GM12873 (cell line): Measurements from ENCODE around the gene ART5.

Experiments
- TF ChIP-seq, protein P1 (sequence below): IDR thresholded peaks from 2 replicates; pipeline ENCODE4 v1.5.1; 2012; ENCODE audit warnings: low read depth, mild to moderate bottlenecking, moderate library complexity, low read length, control low read depth; ENCODE audit not compliant: insufficient read depth; ENCODE audit errors: missing control alignments

Gene ART5, protein sequence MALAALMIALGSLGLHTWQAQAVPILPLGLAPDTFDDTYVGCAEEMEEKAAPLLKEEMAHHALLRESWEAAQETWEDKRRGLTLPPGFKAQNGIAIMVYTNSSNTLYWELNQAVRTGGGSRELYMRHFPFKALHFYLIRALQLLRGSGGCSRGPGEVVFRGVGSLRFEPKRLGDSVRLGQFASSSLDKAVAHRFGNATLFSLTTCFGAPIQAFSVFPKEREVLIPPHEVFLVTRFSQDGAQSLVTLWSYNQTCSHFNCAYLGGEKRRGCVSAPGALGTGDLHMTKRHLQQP

DNA sequence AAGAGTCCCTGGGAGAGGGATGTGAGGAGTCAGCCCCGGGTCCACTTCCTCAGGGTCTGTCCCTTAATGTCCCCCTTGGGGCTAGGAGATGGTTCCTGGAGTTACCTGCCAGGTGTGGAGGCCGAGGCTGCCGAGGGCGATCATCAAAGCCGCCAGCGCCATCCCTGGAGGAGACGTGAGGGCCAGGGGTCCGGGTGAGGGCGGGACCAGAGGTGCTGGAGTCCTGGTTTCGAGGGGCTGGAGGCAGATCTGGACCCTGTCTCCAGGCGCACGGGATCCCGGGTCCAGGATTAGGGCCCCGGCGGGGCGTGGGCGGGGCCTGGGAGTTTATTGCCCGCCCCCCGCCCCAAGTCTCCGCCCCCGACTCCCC, at the start of gene ART5:
ART5 (minus strand) TSS at position 292 of the 370 bp plus-strand sequence; CDS start at position 162, 130 bp downstream.
- TF ChIP-seq, protein P1, sequence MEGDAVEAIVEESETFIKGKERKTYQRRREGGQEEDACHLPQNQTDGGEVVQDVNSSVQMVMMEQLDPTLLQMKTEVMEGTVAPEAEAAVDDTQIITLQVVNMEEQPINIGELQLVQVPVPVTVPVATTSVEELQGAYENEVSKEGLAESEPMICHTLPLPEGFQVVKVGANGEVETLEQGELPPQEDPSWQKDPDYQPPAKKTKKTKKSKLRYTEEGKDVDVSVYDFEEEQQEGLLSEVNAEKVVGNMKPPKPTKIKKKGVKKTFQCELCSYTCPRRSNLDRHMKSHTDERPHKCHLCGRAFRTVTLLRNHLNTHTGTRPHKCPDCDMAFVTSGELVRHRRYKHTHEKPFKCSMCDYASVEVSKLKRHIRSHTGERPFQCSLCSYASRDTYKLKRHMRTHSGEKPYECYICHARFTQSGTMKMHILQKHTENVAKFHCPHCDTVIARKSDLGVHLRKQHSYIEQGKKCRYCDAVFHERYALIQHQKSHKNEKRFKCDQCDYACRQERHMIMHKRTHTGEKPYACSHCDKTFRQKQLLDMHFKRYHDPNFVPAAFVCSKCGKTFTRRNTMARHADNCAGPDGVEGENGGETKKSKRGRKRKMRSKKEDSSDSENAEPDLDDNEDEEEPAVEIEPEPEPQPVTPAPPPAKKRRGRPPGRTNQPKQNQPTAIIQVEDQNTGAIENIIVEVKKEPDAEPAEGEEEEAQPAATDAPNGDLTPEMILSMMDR = no peak

DNA sequence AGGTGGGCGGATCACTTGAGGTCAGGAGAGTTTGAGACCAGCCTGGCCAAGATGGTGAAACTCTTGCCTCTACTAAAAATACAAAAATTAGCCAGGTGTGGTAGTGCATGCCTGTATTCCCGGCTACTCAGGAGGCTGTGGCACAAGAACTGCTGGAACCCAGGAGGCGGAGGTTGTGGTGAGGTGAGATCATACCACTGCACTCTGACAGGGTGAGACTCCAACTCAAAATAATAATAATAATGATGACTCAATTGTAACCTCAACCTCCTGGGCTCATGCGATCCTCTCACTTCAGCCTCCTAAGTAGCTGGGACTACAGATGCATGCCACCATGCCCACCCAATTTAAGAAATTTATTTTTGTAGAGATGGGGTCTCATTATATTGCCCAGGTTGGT, 45.0 kb upstream of the ART5 start:
- TF ChIP-seq, protein P1 = no peak

DNA sequence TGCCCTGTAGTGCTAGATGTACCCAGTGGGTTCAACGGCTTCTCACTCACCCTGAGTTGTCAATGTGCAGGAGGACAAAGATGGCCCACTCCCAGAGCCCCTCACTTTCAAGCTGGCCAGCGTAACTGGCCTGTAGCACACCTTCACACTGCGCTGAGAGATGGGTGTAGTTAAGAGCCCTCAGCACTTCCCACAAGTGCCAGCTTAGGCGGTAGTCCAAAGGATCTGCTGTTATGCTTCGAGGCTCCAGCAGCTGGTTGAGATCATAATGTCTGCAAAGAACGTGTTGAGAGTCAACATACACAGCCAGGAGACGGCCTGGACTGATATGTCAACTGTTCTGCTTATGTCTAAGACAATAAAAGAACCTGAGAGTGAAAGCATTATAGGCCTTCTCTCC, 44.1 kb upstream of the ART5 start:
- TF ChIP-seq, protein P1 = no peak

DNA sequence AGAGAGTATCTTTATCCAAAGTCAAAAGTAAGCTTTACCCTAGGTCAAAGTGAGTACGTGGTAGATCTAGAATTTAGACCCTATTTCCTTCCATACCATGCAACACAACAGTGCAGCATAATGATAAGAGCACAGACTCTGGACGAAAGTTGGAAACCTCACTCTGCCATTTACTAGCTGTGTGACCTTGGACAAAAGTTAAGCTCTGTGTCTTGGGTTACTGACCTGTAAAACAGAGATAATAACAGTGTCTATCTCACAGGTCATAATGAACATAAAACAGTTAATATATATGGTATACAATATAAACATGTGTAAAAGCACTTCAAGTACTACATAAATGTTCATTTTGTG, 43.0 kb upstream of the ART5 start:
- TF ChIP-seq, protein P1 = no peak

DNA sequence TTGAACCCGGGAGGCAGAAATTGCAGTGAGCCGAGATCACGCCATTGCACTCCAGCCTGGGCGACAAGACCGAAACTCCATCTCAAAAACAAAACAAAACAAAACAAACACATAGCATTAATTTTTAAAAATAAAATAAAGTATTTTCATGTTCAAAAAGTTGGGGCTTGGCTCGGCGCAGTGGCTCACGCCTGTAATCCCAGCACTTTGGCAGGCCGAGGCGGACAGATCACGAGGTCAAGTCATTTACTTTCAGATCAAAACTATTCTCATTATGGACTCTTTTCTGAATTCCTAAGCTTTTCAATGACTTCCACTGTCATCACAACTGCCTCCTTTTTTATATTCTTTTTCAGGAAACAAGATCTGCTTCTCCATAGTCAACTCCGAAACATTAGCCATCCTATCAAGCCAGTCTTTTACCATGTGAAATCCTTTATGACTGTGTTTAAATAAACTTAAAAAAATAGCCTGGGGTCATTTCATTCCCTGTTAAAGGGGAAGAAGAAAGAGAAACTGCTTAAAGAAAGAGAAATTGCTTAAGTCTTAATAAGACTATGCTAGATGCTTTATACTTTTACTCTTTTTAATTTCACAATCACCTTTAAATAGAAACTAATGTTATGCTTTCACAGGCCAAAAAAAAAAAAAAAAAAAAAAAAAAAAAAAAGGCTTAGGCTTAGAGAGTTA, 42.5 kb upstream of the ART5 start:
- TF ChIP-seq, protein P1 = no peak

DNA sequence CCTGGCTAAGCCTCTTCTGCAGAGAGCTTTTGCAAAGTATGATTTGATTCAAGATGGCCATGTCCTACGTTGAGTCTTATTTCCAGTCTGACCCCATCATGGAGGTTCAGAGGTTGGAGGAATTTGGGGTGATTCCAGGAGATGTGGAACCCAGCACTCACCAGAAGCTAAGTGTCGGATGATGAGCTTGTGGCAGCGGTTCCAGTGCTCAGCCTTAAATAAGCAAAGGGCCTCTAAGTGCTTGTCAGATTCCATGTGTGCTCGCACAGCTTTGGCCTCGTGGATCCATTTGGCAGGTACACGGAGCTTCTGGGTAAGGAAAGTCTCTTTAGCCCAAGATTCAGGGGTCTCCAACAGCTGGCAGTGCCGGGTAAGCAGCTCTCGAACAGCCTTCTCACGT, 41.2 kb upstream of the ART5 start:
- TF ChIP-seq, protein P1 = no peak

DNA sequence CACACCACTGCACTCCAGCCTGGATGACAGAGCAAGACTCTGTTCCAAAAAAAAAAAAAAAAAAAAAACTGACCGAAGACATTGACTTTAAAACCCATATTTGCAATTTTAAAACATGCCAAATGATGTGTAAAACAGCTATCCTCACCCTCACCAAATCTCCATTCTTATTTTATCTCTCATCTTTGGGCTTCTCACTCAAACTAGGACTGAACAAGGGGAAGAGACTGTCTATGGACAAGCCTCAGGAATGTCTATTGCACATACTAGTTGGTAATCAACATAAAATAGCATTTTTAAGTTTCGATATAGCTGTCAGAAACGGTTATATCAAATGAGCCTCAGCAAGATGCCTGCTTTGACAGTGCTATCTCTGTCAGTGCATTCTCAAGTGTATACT, 37.3 kb upstream of the ART5 start:
- TF ChIP-seq, protein P1 = no peak
